DOHH2 (cell line): ENCODE measurements around the gene TRH.

Experiments
- CTCF ChIP-seq: fragments of 200-600 bp; sonication (generic); IDR thresholded peaks from one replicate; pipeline ENCODE4 v1.5.1; 2014; ENCODE audit warnings: antibody characterized with exemption, mild to moderate bottlenecking, low read depth, low read length; ENCODE audit not compliant: poor library complexity, severe bottlenecking
- EZH2phosphoT487 ChIP-seq: fragments of 200-600 bp; sonication (generic); IDR thresholded peaks from 2 replicates; pipeline ENCODE4 v1.6.1; 2017; ENCODE audit warnings: borderline replicate concordance, mild to moderate bottlenecking, antibody characterized with exemption, low read length, moderate library complexity, mixed read lengths

GRCh38 chr3:129965937-129966336, 8.6 kb upstream of the TRH start:
- TF ChIP-seq CTCF = no peak
- no peak for TF ChIP-seq EZH2phosphoT487
